HepG2 (cell line): Measurements from ENCODE around the gene TTC38. TPM values are rescaled to one million over a fixed set of nuclear protein-coding genes. Genes with fewer than 3 reads are reported as not detected.

ENCODE experiments used
- ETV5 ChIP-seq: IDR thresholded peaks from 2 replicates; pipeline ENCODE4 v1.6.1; 2018; ENCODE audit warnings: missing biosample characterization, missing genetic modification reagents, inconsistent platforms, borderline replicate concordance
- HBP1 ChIP-seq: IDR thresholded peaks from 2 replicates; pipeline ENCODE4 v1.6.1; 2016; ENCODE audit warnings: low read depth, control low read depth
- HHEX ChIP-seq: IDR thresholded peaks from 2 replicates; pipeline ENCODE4 v1.6.1; 2016; ENCODE audit warnings: control low read depth
- JDP2 ChIP-seq: sonication (generic); formaldehyde crosslinking; IDR thresholded peaks from 2 replicates; pipeline ENCODE4 v1.8.1; 2022; ENCODE audit warnings: missing genetic modification reagents, borderline replicate concordance
- PHF21A ChIP-seq: sonication (generic); formaldehyde crosslinking; IDR thresholded peaks from 2 replicates; pipeline ENCODE4 v1.5.0; 2020; ENCODE audit warnings: mild to moderate bottlenecking, missing genetic modification reagents
- RELA ChIP-seq: sonication (generic); formaldehyde crosslinking; IDR thresholded peaks from 2 replicates; pipeline ENCODE4 v1.4.0; 2020; ENCODE audit warnings: missing genetic modification reagents
- SNRNP70 ChIP-seq: fragments of 200-400 bp; formaldehyde crosslinking; IDR thresholded peaks from 2 replicates; pipeline ENCODE4 v1.6.1; 2017; ENCODE audit warnings: mild to moderate bottlenecking, low read depth, low read length, moderate library complexity
- ZBTB42 ChIP-seq: sonication (generic); formaldehyde crosslinking; IDR thresholded peaks from 2 replicates; pipeline ENCODE4 v1.5.0; 2020; ENCODE audit warnings: mild to moderate bottlenecking, missing genetic modification reagents
- ZBTB46 ChIP-seq: sonication (generic); formaldehyde crosslinking; IDR thresholded peaks from 2 replicates; pipeline ENCODE4 v1.4.0; 2020; ENCODE audit warnings: mild to moderate bottlenecking, missing genetic modification reagents, borderline replicate concordance
- ZFP36 ChIP-seq: fragments of 150-350 bp; IDR thresholded peaks from 2 replicates; pipeline ENCODE4 v1.6.1; 2018; ENCODE audit warnings: borderline replicate concordance, low read length, low read depth; ENCODE audit not compliant: partially characterized antibody
- ZNF143 ChIP-seq: sonication (generic); formaldehyde crosslinking; IDR thresholded peaks from 2 replicates; pipeline ENCODE4 v1.4.0; 2020; ENCODE audit warnings: missing genetic modification reagents
- ZNF234 ChIP-seq: sonication (generic); formaldehyde crosslinking; conservative IDR thresholded peaks from 2 replicates; pipeline ENCODE4 v1.5.1; 2020; ENCODE audit warnings: mild to moderate bottlenecking, missing genetic modification reagents
- ZNF646 ChIP-seq: sonication (generic); formaldehyde crosslinking; IDR thresholded peaks from 2 replicates; pipeline ENCODE4 v1.9.0; 2021; ENCODE audit warnings: mild to moderate bottlenecking, missing genetic modification reagents
- ZNF678 ChIP-seq: sonication (generic); formaldehyde crosslinking; IDR thresholded peaks from 2 replicates; pipeline ENCODE4 v1.4.0; 2020; ENCODE audit warnings: mild to moderate bottlenecking, missing genetic modification reagents
- polyA plus RNA-seq, 8 experiments: library from polyadenylated mRNA; depleted of rRNA in 3 of 8; stranded (reverse) in 7 of 8; unstranded in 1 of 8; fragments of >200 nt; fragmentation: Illumina TruSeq in 4 of 8; extraction: Trizol in 4 of 8; gene quantifications; 2 replicates each; pipeline versions ENCODE4 v1.2.1 to v1.2.3, GENCODE V29; 2011 to 2016; ENCODE audit warnings: low read depth in 4 of 8, missing spikeins in 1 of 8, mixed read lengths in 1 of 8; ENCODE audit not compliant: insufficient read depth in 1 of 8
- total RNA-seq, 5 experiments: library from RNA; depleted of rRNA; stranded (reverse); fragments of >200 nt; fragmentation: Illumina TruSeq; extraction: Trizol; gene quantifications; 2 replicates each; pipeline ENCODE4 v1.2.3, GENCODE V29; 2016; ENCODE audit warnings: low read depth in 1 of 5
- TF ChIP-seq, protein P1 (sequence below): sonication (generic); formaldehyde crosslinking; IDR thresholded peaks from 2 replicates; pipeline ENCODE4 v1.5.0; 2020; ENCODE audit warnings: missing genetic modification reagents
- TF ChIP-seq, protein P2 (sequence below): sonication (generic); formaldehyde crosslinking; IDR thresholded peaks from 2 replicates; pipeline ENCODE4 v1.4.0; 2020; ENCODE audit warnings: missing genetic modification reagents

TTC38 gene
- total and polyA plus RNA-seq, 2 of the 13 experiments (the other 11 are each of a cell fraction or from before 2014, with no cell fraction given): 101 to 105 TPM

- TF ChIP-seq JDP2 (CRISPR knock-in tag): peak; percentile 94
- TF ChIP-seq, protein P1, sequence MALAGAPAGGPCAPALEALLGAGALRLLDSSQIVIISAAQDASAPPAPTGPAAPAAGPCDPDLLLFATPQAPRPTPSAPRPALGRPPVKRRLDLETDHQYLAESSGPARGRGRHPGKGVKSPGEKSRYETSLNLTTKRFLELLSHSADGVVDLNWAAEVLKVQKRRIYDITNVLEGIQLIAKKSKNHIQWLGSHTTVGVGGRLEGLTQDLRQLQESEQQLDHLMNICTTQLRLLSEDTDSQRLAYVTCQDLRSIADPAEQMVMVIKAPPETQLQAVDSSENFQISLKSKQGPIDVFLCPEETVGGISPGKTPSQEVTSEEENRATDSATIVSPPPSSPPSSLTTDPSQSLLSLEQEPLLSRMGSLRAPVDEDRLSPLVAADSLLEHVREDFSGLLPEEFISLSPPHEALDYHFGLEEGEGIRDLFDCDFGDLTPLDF: peak; percentile 99
- TF ChIP-seq HHEX: no peak
- no peak for TF ChIP-seq ZFP36
- TF ChIP-seq HBP1 (CRISPR knock-in tag): peak; percentile 78; the same call in 1 of the 2 replicates
- TF ChIP-seq PHF21A: peak; percentile 26; the same call in 1 of the 2 replicates
- no peak for TF ChIP-seq ZNF678 (CRISPR knock-in tag)
- no peak for TF ChIP-seq ZBTB46 (CRISPR knock-in tag)
- no peak for TF ChIP-seq SNRNP70
- peak; percentile 79; the same call in 1 of the 2 replicates for TF ChIP-seq ETV5 (CRISPR knock-in tag)
- TF ChIP-seq ZNF234: no peak
- peak; percentile 94 for TF ChIP-seq ZNF143 (CRISPR knock-in tag)
- TF ChIP-seq ZNF646: no peak
- TF ChIP-seq, protein P2, sequence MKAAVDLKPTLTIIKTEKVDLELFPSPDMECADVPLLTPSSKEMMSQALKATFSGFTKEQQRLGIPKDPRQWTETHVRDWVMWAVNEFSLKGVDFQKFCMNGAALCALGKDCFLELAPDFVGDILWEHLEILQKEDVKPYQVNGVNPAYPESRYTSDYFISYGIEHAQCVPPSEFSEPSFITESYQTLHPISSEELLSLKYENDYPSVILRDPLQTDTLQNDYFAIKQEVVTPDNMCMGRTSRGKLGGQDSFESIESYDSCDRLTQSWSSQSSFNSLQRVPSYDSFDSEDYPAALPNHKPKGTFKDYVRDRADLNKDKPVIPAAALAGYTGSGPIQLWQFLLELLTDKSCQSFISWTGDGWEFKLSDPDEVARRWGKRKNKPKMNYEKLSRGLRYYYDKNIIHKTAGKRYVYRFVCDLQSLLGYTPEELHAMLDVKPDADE (CRISPR knock-in tag): 0 out of 2 replicates have a peak, but pooled peaks have one; percentile 52
- 0 out of 2 replicates have a peak, but pooled peaks have one; percentile 39 for TF ChIP-seq ZBTB42 (CRISPR knock-in tag)
- no peak for TF ChIP-seq RELA
These were observed 28.7 kb downstream of the TTC38 start, which contains the start of gene GTSE1 (continued) for GRCh38 chr22:46296257-46297150.
